Measurements from ENCODE around the gene LMTK3. TPM values are rescaled to one million over a fixed set of nuclear protein-coding genes. Genes with fewer than 3 reads are reported as not detected.

LMTK3 gene
- total and polyA plus RNA-seq, 2 of the 13 experiments (the other 11 are each of a cell fraction or from before 2014, with no cell fraction given) = 0.18 to 0.29 TPM

GRCh38 chr19:48484931-48485612, 26.6 kb downstream of the LMTK3 start:
- Histone ChIP-seq H3K4me2 (ENCODE audit: low read depth, low read length) (no peak overlapping the region), H3K79me2 (ENCODE audit: insufficient read depth, low read length) (no peaks in the 10 kb centered on the region), H3K27ac (ENCODE audit: extremely low read length, insufficient read depth, low read length) (no peak overlapping the region), H2AFZ (ENCODE audit: low read length) (no peak overlapping the region), H4K20me1 (ENCODE audit: insufficient read depth, low read length) (no peaks in the 10 kb centered on the region), H3K4me3 (replicated peaks in 1 of 3; ENCODE audit: insufficient read depth in 1 of 3, low read depth in 2 of 3, low read length in 3 of 3) (no peak overlapping the region), H3K9me3 (ENCODE audit: low read length) (no peaks in the 10 kb centered on the region), H3K9ac (ENCODE audit: insufficient read depth, low read depth, low read length) (no peak overlapping the region), H3K27me3 (ENCODE audit: control insufficient read depth in 1 of 2, insufficient read depth in 2 of 2, low read length in 2 of 2) (no peaks in the 10 kb centered on the region), H3K4me1 (ENCODE audit: insufficient read depth, low read length) (peaks cover 32% of the 10 kb centered on the region), H3K36me3 (replicated peaks in 1 of 2; ENCODE audit: control insufficient read depth in 1 of 2, insufficient read depth in 2 of 2, low read length in 2 of 2) (no peaks in the 10 kb centered on the region)
- BruUV-seq (replicated peaks) = no TSS peak
- intact Hi-C loops (cut with micrococcal nuclease; ENCODE audit: unreplicated experiment) = no loop called here
- FAIRE-seq = no peak
- no peak for DNase-seq (ENCODE audit: low spot score)
- ATAC-seq = no peak
- in situ Hi-C loops (cut with HindIII; ENCODE audit: extremely low pct_ligation_motif_present, low pct_unique_long_range_greater_than_20kb) = no loop called here
- ChIA-PET CTCF (ENCODE audit: low intra/inter-chr PET ratio, low total read pairs) (no interaction called here), POLR2A (no interaction called here)
- 90% methylated on average over 37 of the region's 37 CpGs for WGBS (ENCODE audit: low lambda C conversion rate)
- TF ChIP-seq AGO2 (optimal IDR thresholded peaks at IDR 0.05; ENCODE audit: low read depth, low read length) (peak; percentile 70), ZNF230 (CRISPR knock-in tag; IDR thresholded peaks at IDR 0.05) (no peak), KAT2B (IDR thresholded peaks at IDR 0.05; ENCODE audit: borderline replicate concordance, low read depth, low read length) (no peak), AGO1 (IDR thresholded peaks at IDR 0.05; ENCODE audit: low read depth, low read length, poor library complexity, severe bottlenecking) (no peak), ARNT2 (CRISPR knock-in tag; IDR thresholded peaks at IDR 0.05; ENCODE audit: low read depth) (no peak)

- FAIRE-seq = no peak
Measured at GRCh38 chr19:48484247-48484893, 27.3 kb downstream of the LMTK3 start.

More at GRCh38 chr19:48484247-48484893, 27.3 kb downstream of the LMTK3 start:
- in situ Hi-C loops (cut with HindIII; ENCODE audit: extremely low pct_ligation_motif_present, low pct_unique_long_range_greater_than_20kb) (no loop called here), intact Hi-C loops (cut with micrococcal nuclease; ENCODE audit: unreplicated experiment) (no loop called here)
- no peak overlapping the region for H3K4me2 ChIP-seq (ENCODE audit: low read depth, low read length)
- TF ChIP-seq ZNF430 (CRISPR knock-in tag; IDR thresholded peaks at IDR 0.05) = no peak
- TF ChIP-seq POLR2A (IDR thresholded peaks at IDR 0.05; ENCODE audit: insufficient read depth in 1 of 2, low read depth in 2 of 2, low read length in 2 of 2) = peak in 1 of 2 experiments; percentile 35; a peak in 1 of 4 replicates
- peak; percentile 52; the same call in 1 of the 2 replicates for TF ChIP-seq POLR2G (IDR thresholded peaks at IDR 0.05; ENCODE audit: low read depth, low read length)
- no peaks in the 10 kb centered on the region; a peak in 1 of 5 replicates for H3K36me3 ChIP-seq (replicated peaks in 1 of 2; ENCODE audit: control insufficient read depth in 1 of 2, insufficient read depth in 2 of 2, low read length in 2 of 2)
- ChIA-PET POLR2A (no interaction called here), CTCF (ENCODE audit: low intra/inter-chr PET ratio, low total read pairs) (no interaction called here)
- no peaks in the 10 kb centered on the region for H3K9me3 ChIP-seq (ENCODE audit: low read length)
- no peak overlapping the region for H3K4me3 ChIP-seq (replicated peaks in 1 of 3; ENCODE audit: insufficient read depth in 1 of 3, low read depth in 2 of 3, low read length in 3 of 3)
- no peaks in the 10 kb centered on the region for H3K79me2 ChIP-seq (ENCODE audit: insufficient read depth, low read length)
- no peaks in the 10 kb centered on the region for H4K20me1 ChIP-seq (ENCODE audit: insufficient read depth, low read length)
- no peaks in the 10 kb centered on the region for H3K27me3 ChIP-seq (ENCODE audit: control insufficient read depth in 1 of 2, insufficient read depth in 2 of 2, low read length in 2 of 2)
- H2AFZ ChIP-seq (ENCODE audit: low read length) = no peak overlapping the region
- BruUV-seq (replicated peaks) = no TSS peak
- no peak for DNase-seq (ENCODE audit: low spot score)
- no peak overlapping the region for H3K27ac ChIP-seq (ENCODE audit: extremely low read length, insufficient read depth, low read length)
- H3K4me1 ChIP-seq (ENCODE audit: insufficient read depth, low read length) = peaks cover 32% of the 10 kb centered on the region
- WGBS (ENCODE audit: low lambda C conversion rate) = 90% methylated on average over 16 of the region's 16 CpGs
- no peak overlapping the region for H3K9ac ChIP-seq (ENCODE audit: insufficient read depth, low read depth, low read length)
- no peak for ATAC-seq

Data from HepG2 (cell line).